ENCODE results near the gene SLC28A1. TPM values are rescaled to one million over a fixed set of nuclear protein-coding genes. Genes with fewer than 3 reads are reported as not detected.

SLC28A1 gene
- total and polyA plus RNA-seq, 4 donors = 0.09 to 39.7 (median 18.3) TPM

DNA sequence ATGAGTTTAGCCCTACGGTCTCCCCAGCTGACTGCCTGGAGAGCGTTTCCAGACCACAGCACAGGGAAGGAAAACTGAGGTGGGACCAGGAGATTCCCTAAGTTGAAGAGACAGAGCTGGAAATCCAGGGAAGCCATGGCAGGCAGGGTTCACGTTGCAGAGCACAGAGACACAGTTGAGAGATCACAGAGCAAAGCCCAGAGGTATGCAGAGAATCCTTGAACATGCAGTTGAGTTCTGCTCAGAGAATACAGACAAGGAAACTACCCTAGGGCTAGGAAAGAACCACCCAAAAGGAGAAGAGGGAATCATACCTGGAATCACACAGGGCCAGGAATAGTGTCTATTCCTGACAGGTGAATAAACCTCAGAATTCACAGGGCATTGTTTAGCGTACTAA, 14.3 kb downstream of the SLC28A1 start:
- no peak for DNase-seq (ENCODE audit: low spot score)

More for the DNA sequence above, 14.3 kb downstream of the SLC28A1 start:
- Histone ChIP-seq H3K9me3 (ENCODE audit: control insufficient read depth in 4 of 4, low read length in 3 of 4) (no peaks in the 10 kb centered on the region), H3K36me3 (ENCODE audit: control insufficient read depth in 4 of 4, insufficient read depth in 3 of 4, low read depth in 1 of 4, low read length in 3 of 4) (peaks cover 0 to 39% (median 26%) of the 10 kb centered on the region in 4 donors), H3K4me1 (ENCODE audit: control insufficient read depth in 4 of 4, insufficient read depth in 4 of 4, low read length in 3 of 4) (no peaks in the 10 kb centered on the region), H3K27me3 (ENCODE audit: control insufficient read depth in 4 of 4, insufficient read depth in 4 of 4, low read length in 3 of 4) (no peaks in the 10 kb centered on the region), H3K9ac (ENCODE audit: low read depth in 1 of 2, low read length in 2 of 2) (no peak overlapping the region), H3K27ac (ENCODE audit: low read depth in 1 of 2, low read length in 2 of 2) (no peak overlapping the region), H3K4me3 (ENCODE audit: low read depth in 1 of 3, low read length in 3 of 3) (no peak overlapping the region)
- WGBS = 91% methylated on average over 4 of the region's 4 CpGs
- TF ChIP-seq, protein P1, sequence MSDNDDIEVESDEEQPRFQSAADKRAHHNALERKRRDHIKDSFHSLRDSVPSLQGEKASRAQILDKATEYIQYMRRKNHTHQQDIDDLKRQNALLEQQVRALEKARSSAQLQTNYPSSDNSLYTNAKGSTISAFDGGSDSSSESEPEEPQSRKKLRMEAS (IDR thresholded peaks at IDR 0.05) = no peak
- TF ChIP-seq RAD21 (IDR thresholded peaks at IDR 0.05) = no peak
- no peak for TF ChIP-seq HNF4G (IDR thresholded peaks at IDR 0.05)
- no peak for TF ChIP-seq NR2F2 (IDR thresholded peaks at IDR 0.05)
- no peak for TF ChIP-seq RXRA (IDR thresholded peaks at IDR 0.05)
- TF ChIP-seq SP1 (IDR thresholded peaks at IDR 0.05) = no peak
- TF ChIP-seq, protein P2, sequence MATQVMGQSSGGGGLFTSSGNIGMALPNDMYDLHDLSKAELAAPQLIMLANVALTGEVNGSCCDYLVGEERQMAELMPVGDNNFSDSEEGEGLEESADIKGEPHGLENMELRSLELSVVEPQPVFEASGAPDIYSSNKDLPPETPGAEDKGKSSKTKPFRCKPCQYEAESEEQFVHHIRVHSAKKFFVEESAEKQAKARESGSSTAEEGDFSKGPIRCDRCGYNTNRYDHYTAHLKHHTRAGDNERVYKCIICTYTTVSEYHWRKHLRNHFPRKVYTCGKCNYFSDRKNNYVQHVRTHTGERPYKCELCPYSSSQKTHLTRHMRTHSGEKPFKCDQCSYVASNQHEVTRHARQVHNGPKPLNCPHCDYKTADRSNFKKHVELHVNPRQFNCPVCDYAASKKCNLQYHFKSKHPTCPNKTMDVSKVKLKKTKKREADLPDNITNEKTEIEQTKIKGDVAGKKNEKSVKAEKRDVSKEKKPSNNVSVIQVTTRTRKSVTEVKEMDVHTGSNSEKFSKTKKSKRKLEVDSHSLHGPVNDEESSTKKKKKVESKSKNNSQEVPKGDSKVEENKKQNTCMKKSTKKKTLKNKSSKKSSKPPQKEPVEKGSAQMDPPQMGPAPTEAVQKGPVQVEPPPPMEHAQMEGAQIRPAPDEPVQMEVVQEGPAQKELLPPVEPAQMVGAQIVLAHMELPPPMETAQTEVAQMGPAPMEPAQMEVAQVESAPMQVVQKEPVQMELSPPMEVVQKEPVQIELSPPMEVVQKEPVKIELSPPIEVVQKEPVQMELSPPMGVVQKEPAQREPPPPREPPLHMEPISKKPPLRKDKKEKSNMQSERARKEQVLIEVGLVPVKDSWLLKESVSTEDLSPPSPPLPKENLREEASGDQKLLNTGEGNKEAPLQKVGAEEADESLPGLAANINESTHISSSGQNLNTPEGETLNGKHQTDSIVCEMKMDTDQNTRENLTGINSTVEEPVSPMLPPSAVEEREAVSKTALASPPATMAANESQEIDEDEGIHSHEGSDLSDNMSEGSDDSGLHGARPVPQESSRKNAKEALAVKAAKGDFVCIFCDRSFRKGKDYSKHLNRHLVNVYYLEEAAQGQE (IDR thresholded peaks at IDR 0.05) = no peak
- no peak for TF ChIP-seq FOXA1 (IDR thresholded peaks at IDR 0.05)
- TF ChIP-seq GABPA (IDR thresholded peaks at IDR 0.05 in 1 of 2, conservative IDR thresholded peaks at IDR 0.05 in 1 of 2) = no peak
- TF ChIP-seq, protein P3, sequence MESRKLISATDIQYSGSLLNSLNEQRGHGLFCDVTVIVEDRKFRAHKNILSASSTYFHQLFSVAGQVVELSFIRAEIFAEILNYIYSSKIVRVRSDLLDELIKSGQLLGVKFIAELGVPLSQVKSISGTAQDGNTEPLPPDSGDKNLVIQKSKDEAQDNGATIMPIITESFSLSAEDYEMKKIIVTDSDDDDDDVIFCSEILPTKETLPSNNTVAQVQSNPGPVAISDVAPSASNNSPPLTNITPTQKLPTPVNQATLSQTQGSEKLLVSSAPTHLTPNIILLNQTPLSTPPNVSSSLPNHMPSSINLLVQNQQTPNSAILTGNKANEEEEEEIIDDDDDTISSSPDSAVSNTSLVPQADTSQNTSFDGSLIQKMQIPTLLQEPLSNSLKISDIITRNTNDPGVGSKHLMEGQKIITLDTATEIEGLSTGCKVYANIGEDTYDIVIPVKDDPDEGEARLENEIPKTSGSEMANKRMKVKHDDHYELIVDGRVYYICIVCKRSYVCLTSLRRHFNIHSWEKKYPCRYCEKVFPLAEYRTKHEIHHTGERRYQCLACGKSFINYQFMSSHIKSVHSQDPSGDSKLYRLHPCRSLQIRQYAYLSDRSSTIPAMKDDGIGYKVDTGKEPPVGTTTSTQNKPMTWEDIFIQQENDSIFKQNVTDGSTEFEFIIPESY (IDR thresholded peaks at IDR 0.05) = no peak
- TF ChIP-seq, protein P4, sequence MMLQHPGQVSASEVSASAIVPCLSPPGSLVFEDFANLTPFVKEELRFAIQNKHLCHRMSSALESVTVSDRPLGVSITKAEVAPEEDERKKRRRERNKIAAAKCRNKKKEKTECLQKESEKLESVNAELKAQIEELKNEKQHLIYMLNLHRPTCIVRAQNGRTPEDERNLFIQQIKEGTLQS (IDR thresholded peaks at IDR 0.05) = no peak
- TF ChIP-seq EGR1 (IDR thresholded peaks at IDR 0.05; ENCODE audit: low read depth in 2 of 2) = no peak
- TF ChIP-seq YY1 (IDR thresholded peaks at IDR 0.05) = no peak
- TF ChIP-seq JUND (IDR thresholded peaks at IDR 0.05) = no peak
- TF ChIP-seq, protein P5, sequence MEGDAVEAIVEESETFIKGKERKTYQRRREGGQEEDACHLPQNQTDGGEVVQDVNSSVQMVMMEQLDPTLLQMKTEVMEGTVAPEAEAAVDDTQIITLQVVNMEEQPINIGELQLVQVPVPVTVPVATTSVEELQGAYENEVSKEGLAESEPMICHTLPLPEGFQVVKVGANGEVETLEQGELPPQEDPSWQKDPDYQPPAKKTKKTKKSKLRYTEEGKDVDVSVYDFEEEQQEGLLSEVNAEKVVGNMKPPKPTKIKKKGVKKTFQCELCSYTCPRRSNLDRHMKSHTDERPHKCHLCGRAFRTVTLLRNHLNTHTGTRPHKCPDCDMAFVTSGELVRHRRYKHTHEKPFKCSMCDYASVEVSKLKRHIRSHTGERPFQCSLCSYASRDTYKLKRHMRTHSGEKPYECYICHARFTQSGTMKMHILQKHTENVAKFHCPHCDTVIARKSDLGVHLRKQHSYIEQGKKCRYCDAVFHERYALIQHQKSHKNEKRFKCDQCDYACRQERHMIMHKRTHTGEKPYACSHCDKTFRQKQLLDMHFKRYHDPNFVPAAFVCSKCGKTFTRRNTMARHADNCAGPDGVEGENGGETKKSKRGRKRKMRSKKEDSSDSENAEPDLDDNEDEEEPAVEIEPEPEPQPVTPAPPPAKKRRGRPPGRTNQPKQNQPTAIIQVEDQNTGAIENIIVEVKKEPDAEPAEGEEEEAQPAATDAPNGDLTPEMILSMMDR (IDR thresholded peaks at IDR 0.05; ENCODE audit: low read depth, low read length, missing input control) = no peak
- TF ChIP-seq TAF1 (conservative IDR thresholded peaks at IDR 0.05) = no peak
- no peak for TF ChIP-seq FOXA2 (IDR thresholded peaks at IDR 0.05)
- TF ChIP-seq HNF4A (conservative IDR thresholded peaks at IDR 0.05) = no peak
